HepG2 (cell line): Measurements from ENCODE around the gene FCHSD1. TPM values are rescaled to one million over a fixed set of nuclear protein-coding genes. Genes with fewer than 3 reads are reported as not detected.

ENCODE experiments used
- ATAC-seq: fragments of 200-7000 bp; cut with Tn5 transposase; 3 replicates; pipeline ENCODE4 v1.9.1; 2020; ENCODE audit warnings: mild to moderate bottlenecking, moderate library complexity
- BruUV-seq: library from RNA; stranded (reverse); fragments of 400-500 nt; replicated peaks from 2 replicates; lab custom pipeline; 2021; lab: Mats Ljungman, UMichigan
- CTCF ChIA-PET: fragments of 300-600 bp; formaldehyde crosslinking; extraction: SDS; loops from one replicate; lab custom pipeline; 2021; ENCODE audit warnings: low total read pairs, inconsistent platforms, low intra/inter-chr PET ratio; lab: Yijun Ruan, JAX
- POLR2A ChIA-PET: fragments of 350-600 bp; sonication (Branson Sonifier 250); formaldehyde crosslinking; loops from one replicate; lab custom pipeline; 2020; ENCODE audit warnings: antibody characterized with exemption, inconsistent platforms; lab: Yijun Ruan, JAX
- DNase-seq: peaks from one replicate; pipeline ENCODE4 v3.0.0-alpha.2; 2015; ENCODE audit warnings: low spot score
- FAIRE-seq: peaks from 3 replicates; lab custom pipeline; 2011; peaks lifted over from hg19 to GRCh38; lab: Jason Lieb, UNC
- H2AFZ ChIP-seq: one replicate; pipeline ENCODE4 v1.6.1; 2011; ENCODE audit warnings: low read length, inconsistent platforms
- H3K27ac ChIP-seq: fragments of 300-600 bp; 3 replicates; pipeline ENCODE4 v1.8.0; 2011; ENCODE audit warnings: mixed run types, mild to moderate bottlenecking, mixed read lengths, low read length, inconsistent platforms; ENCODE audit not compliant: insufficient read depth; ENCODE audit errors: extremely low read length
- H3K27me3 ChIP-seq, 2 experiments: fragments of 200-600 bp in 1 of 2; 2 replicates in 1 of 2; 3 replicates in 1 of 2; pipeline versions ENCODE4 v1.6.0 to v1.8.0; 2011; ENCODE audit warnings: low read length in 2 of 2, mild to moderate bottlenecking in 2 of 2, moderate library complexity in 2 of 2, inconsistent platforms in 1 of 2; ENCODE audit not compliant: insufficient read depth in 2 of 2, control insufficient read depth in 1 of 2
- H3K36me3 ChIP-seq, 2 experiments: fragments of 200-600 bp in 1 of 2; replicated peaks in 1 of 2; 2 replicates in 1 of 2; 3 replicates in 1 of 2; pipeline versions ENCODE4 v1.5.1 to v1.8.0; 2011; ENCODE audit warnings: low read length in 2 of 2, inconsistent platforms in 1 of 2; ENCODE audit not compliant: insufficient read depth in 2 of 2, control insufficient read depth in 1 of 2
- H3K4me1 ChIP-seq: 2 replicates; pipeline ENCODE4 v1.5.1; 2012; ENCODE audit warnings: low read length, inconsistent platforms; ENCODE audit not compliant: insufficient read depth
- H3K4me2 ChIP-seq: 2 replicates; pipeline ENCODE4 v1.6.0; 2011; ENCODE audit warnings: low read depth, low read length, inconsistent platforms
- H3K4me3 ChIP-seq, 3 experiments: fragments of 200-600 bp in 1 of 3; sonication (generic), shearing (Covaris generic) in 1 of 3; replicated peaks in 1 of 3; 2 replicates each; pipeline ENCODE4 v1.5.1; 2011 to 2016; ENCODE audit warnings: low read length in 3 of 3, inconsistent platforms in 2 of 3, low read depth in 2 of 3, mild to moderate bottlenecking in 2 of 3, control low read depth in 1 of 3, mixed read lengths in 1 of 3; ENCODE audit not compliant: insufficient read depth in 1 of 3
- H3K79me2 ChIP-seq: one replicate; pipeline ENCODE4 v1.6.1; 2011; ENCODE audit warnings: low read length, inconsistent platforms; ENCODE audit not compliant: insufficient read depth
- H3K9ac ChIP-seq: 2 replicates; pipeline ENCODE4 v1.6.0; 2011; ENCODE audit warnings: mild to moderate bottlenecking, low read depth, low read length, inconsistent platforms; ENCODE audit not compliant: insufficient read depth
- H3K9me3 ChIP-seq: 2 replicates; pipeline ENCODE4 v1.5.1; 2012; ENCODE audit warnings: mild to moderate bottlenecking, low read length
- H4K20me1 ChIP-seq: 2 replicates; pipeline ENCODE4 v1.6.0; 2011; ENCODE audit warnings: inconsistent platforms, mild to moderate bottlenecking, low read length, moderate library complexity; ENCODE audit not compliant: insufficient read depth
- FOXC1 ChIP-seq: sonication (generic); formaldehyde crosslinking; IDR thresholded peaks from 2 replicates; pipeline ENCODE4 v1.8.0; 2022; ENCODE audit warnings: mild to moderate bottlenecking, missing genetic modification reagents, borderline replicate concordance
- KDM5B ChIP-seq: sonication (generic); formaldehyde crosslinking; IDR thresholded peaks from 2 replicates; pipeline ENCODE4 v1.4.0; 2020; ENCODE audit warnings: missing genetic modification reagents, mild to moderate bottlenecking, borderline replicate concordance
- ZBTB20 ChIP-seq: sonication (generic); formaldehyde crosslinking; IDR thresholded peaks from 2 replicates; pipeline ENCODE4 v1.8.1; 2023; ENCODE audit warnings: missing genetic modification reagents, low read depth, mild to moderate bottlenecking, borderline replicate concordance
- ZNF230 ChIP-seq: sonication (generic); formaldehyde crosslinking; IDR thresholded peaks from 2 replicates; pipeline ENCODE4 v1.4.0; 2020; ENCODE audit warnings: mild to moderate bottlenecking, missing genetic modification reagents
- ZNF713 ChIP-seq: sonication (generic); formaldehyde crosslinking; IDR thresholded peaks from 2 replicates; pipeline ENCODE4 v1.4.0; 2020; ENCODE audit warnings: mild to moderate bottlenecking, missing genetic modification reagents
- WGBS: methylation state at CpG from one replicate; pipeline ENCODE4 v1.1.6; 2017; ENCODE audit warnings: low lambda C conversion rate; 5-methylcytosine and 5-hydroxymethylcytosine counted together
- in situ Hi-C: cut with HindIII; loops from 2 replicates; pipeline ENCODE4 v1.10.0; 2017; ENCODE audit warnings: low pct_unique_long_range_greater_than_20kb; ENCODE audit not compliant: extremely low pct_ligation_motif_present
- intact Hi-C: fragments of 100-400 bp; cut with micrococcal nuclease; formaldehyde crosslinking; loops from one replicate; pipeline ENCODE4 v1.10.0; 2022; ENCODE audit not compliant: unreplicated experiment
- polyA plus RNA-seq, 8 experiments: library from polyadenylated mRNA; depleted of rRNA in 3 of 8; stranded (reverse) in 7 of 8; unstranded in 1 of 8; fragments of >200 nt; fragmentation: Illumina TruSeq in 4 of 8; extraction: Trizol in 4 of 8; gene quantifications; 2 replicates each; pipeline versions ENCODE4 v1.2.1 to v1.2.3, GENCODE V29; 2011 to 2016; ENCODE audit warnings: low read depth in 4 of 8, missing spikeins in 1 of 8, mixed read lengths in 1 of 8; ENCODE audit not compliant: insufficient read depth in 1 of 8
- total RNA-seq, 5 experiments: library from RNA; depleted of rRNA; stranded (reverse); fragments of >200 nt; fragmentation: Illumina TruSeq; extraction: Trizol; gene quantifications; 2 replicates each; pipeline ENCODE4 v1.2.3, GENCODE V29; 2016; ENCODE audit warnings: low read depth in 1 of 5
- TF ChIP-seq, protein P1 (sequence below): sonication (generic); formaldehyde crosslinking; IDR thresholded peaks from 2 replicates; pipeline ENCODE4 v1.9.0; 2022; ENCODE audit warnings: missing genetic modification reagents, mild to moderate bottlenecking, borderline replicate concordance

Gene FCHSD1
- total and polyA plus RNA-seq, 2 of the 13 experiments (the other 11 are each of a cell fraction or from before 2014, with no cell fraction given): 5.5 to 15.4 TPM

DNA sequence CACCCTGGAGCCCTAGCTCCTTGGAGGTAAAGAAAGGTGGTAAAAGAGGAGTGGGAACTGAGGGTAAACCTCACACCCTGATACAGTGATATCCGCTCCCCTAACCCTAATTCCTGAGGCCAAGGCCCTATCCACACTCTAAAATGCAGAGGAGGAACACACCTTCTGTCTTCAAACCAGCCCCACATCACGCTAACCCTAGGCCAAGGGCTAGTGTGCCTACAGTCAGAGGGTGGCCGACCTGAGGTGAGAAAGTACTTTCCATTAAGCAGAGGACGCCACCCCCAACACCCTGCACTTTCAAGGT lies 15.2 kb downstream of the FCHSD1 start:
- peak overlapping the region; percentile 95 for H3K4me2 ChIP-seq
- H2AFZ ChIP-seq: no peak overlapping the region
- H3K4me3 ChIP-seq: peak overlapping the region; percentile 91 to 99 (median 99)
- FAIRE-seq (no peak), ATAC-seq (no peak), DNase-seq (no peak)
- peaks cover 2 to 25% of the 10 kb centered on the region in 2 experiments; a peak in 3 of 5 replicates for H3K36me3 ChIP-seq
- H3K4me1 ChIP-seq: peaks cover 35% of the 10 kb centered on the region
- peak overlapping the region; percentile 90 for H3K9ac ChIP-seq
- in situ Hi-C loops: loop anchor here (5.0 kb wide), 1 partner anchor 44 kb away; no protein-coding TSS in a partner anchor
- H3K79me2 ChIP-seq: peaks cover 44% of the 10 kb centered on the region
- POLR2A ChIA-PET: interaction anchor here (0.8 to 3.1 kb wide), 11 partner anchors 11 to 315 kb away, joined by 3 to 35 read pairs (median 9); partner anchors contain the start of genes DELE1, DIAPH1, FCHSD1 and TAF7
- intact Hi-C loops: no loop called here
- BruUV-seq: no TSS peak
- CTCF ChIA-PET: interaction anchor here (1.3 kb wide), 1 partner anchor 17 kb away, joined by 6 read pairs; the partner anchor contains the start of gene DIAPH1
- WGBS: 5% methylated on average over 2 of the region's 4 CpGs
- no peaks in the 10 kb centered on the region for H3K9me3 ChIP-seq
- peaks cover 7% of the 10 kb centered on the region for H4K20me1 ChIP-seq
- TF ChIP-seq ZNF713: no peak
- TF ChIP-seq, protein P1, sequence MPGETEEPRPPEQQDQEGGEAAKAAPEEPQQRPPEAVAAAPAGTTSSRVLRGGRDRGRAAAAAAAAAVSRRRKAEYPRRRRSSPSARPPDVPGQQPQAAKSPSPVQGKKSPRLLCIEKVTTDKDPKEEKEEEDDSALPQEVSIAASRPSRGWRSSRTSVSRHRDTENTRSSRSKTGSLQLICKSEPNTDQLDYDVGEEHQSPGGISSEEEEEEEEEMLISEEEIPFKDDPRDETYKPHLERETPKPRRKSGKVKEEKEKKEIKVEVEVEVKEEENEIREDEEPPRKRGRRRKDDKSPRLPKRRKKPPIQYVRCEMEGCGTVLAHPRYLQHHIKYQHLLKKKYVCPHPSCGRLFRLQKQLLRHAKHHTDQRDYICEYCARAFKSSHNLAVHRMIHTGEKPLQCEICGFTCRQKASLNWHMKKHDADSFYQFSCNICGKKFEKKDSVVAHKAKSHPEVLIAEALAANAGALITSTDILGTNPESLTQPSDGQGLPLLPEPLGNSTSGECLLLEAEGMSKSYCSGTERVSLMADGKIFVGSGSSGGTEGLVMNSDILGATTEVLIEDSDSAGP (CRISPR knock-in tag): no peak
- TF ChIP-seq ZNF230 (CRISPR knock-in tag): 0 out of 2 replicates have a peak, but pooled peaks have one; percentile 15
- TF ChIP-seq ZBTB20: peak; percentile 29; the same call in 1 of the 2 replicates
- TF ChIP-seq KDM5B: 0 out of 2 replicates have a peak, but pooled peaks have one; percentile 6
- TF ChIP-seq FOXC1 (CRISPR knock-in tag): 0 out of 2 replicates have a peak, but pooled peaks have one; percentile 5
- peak overlapping the region; percentile 75 for H3K27ac ChIP-seq
- H3K27me3 ChIP-seq: no peaks in the 10 kb centered on the region; a peak in 1 of 5 replicates
